ENCODE data around the gene EMID1.

Gene EMID1

GRCh38 chr22:29165321-29166060 lies 40.2 kb upstream of the EMID1 start:
- in situ Hi-C loops (cut with MboI; ENCODE audit: low sequenced_read_pairs, unreplicated experiment): no loop called here
- no peak for DNase-seq (ENCODE audit: low spot score)
- TF ChIP-seq CTCF (IDR thresholded peaks at IDR 0.05; ENCODE audit: borderline replicate concordance, control extremely low read depth, extremely low read depth, insufficient read depth, missing control alignments): no peak

- TF ChIP-seq CTCF (IDR thresholded peaks at IDR 0.05; ENCODE audit: borderline replicate concordance, control extremely low read depth, extremely low read depth, insufficient read depth, missing control alignments): no peak
- in situ Hi-C loops (cut with MboI; ENCODE audit: low sequenced_read_pairs, unreplicated experiment): no loop called here
- DNase-seq (ENCODE audit: low spot score): no peak
Measured at GRCh38 chr22:29166180-29166579, 39.5 kb upstream of the EMID1 start.

- no peak for TF ChIP-seq CTCF (IDR thresholded peaks at IDR 0.05; ENCODE audit: borderline replicate concordance, control extremely low read depth, extremely low read depth, insufficient read depth, missing control alignments)
- in situ Hi-C loops (cut with MboI; ENCODE audit: low sequenced_read_pairs, unreplicated experiment): no loop called here
- peak; percentile 89 for DNase-seq (ENCODE audit: low spot score)
Measured at GRCh38 chr22:29167032-29167911, 38.4 kb upstream of the EMID1 start.

- in situ Hi-C loops (cut with MboI; ENCODE audit: low sequenced_read_pairs, unreplicated experiment): no loop called here
- no peak for TF ChIP-seq CTCF (IDR thresholded peaks at IDR 0.05; ENCODE audit: borderline replicate concordance, control extremely low read depth, extremely low read depth, insufficient read depth, missing control alignments)
- DNase-seq (ENCODE audit: low spot score): no peak
Measured at GRCh38 chr22:29171721-29172120, 34.0 kb upstream of the EMID1 start.

- no peak for TF ChIP-seq CTCF (IDR thresholded peaks at IDR 0.05; ENCODE audit: borderline replicate concordance, control extremely low read depth, extremely low read depth, insufficient read depth, missing control alignments)
- DNase-seq (ENCODE audit: low spot score): no peak
- in situ Hi-C loops (cut with MboI; ENCODE audit: low sequenced_read_pairs, unreplicated experiment): no loop called here
Measured at GRCh38 chr22:29172216-29172615, 33.5 kb upstream of the EMID1 start.

- in situ Hi-C loops (cut with MboI; ENCODE audit: low sequenced_read_pairs, unreplicated experiment): no loop called here
Measured at GRCh38 chr22:29175312-29175835, 30.3 kb upstream of the EMID1 start.

More at GRCh38 chr22:29175312-29175835, 30.3 kb upstream of the EMID1 start:
- TF ChIP-seq CTCF (IDR thresholded peaks at IDR 0.05; ENCODE audit: borderline replicate concordance, control extremely low read depth, extremely low read depth, insufficient read depth, missing control alignments): no peak
- no peak for DNase-seq (ENCODE audit: low spot score)
